GM23248 (cell line): ENCODE results near the gene STPG1. TPM values are rescaled to one million over a fixed set of nuclear protein-coding genes. Genes with fewer than 3 reads are reported as not detected.
A peak's percentile ranks its signal among the peaks of the same experiment; 100 is the strongest.

ENCODE experiments used
- DNase-seq: peaks from one replicate; pipeline ENCODE4 v3.0.0-alpha.2; 2015
- H2AFZ ChIP-seq: fragments of 200-600 bp; sonication (generic); 2 replicates; pipeline ENCODE4 v1.6.1; 2016; ENCODE audit warnings: antibody characterized with exemption
- H3F3A ChIP-seq: fragments of 200-600 bp; sonication (generic); 2 replicates; pipeline ENCODE4 v1.6.1; 2016; ENCODE audit warnings: mild to moderate bottlenecking, antibody characterized with exemption, mixed run types; ENCODE audit not compliant: insufficient read depth
- H3K27ac ChIP-seq: fragments of 200-600 bp; sonication (generic); 2 replicates; pipeline ENCODE4 v1.5.1; 2016; ENCODE audit warnings: mild to moderate bottlenecking
- H3K27me3 ChIP-seq: fragments of 200-600 bp; sonication (generic); replicated peaks from 2 replicates; pipeline ENCODE4 v1.6.1; 2016; ENCODE audit warnings: mild to moderate bottlenecking; ENCODE audit not compliant: insufficient read depth
- H3K36me3 ChIP-seq: fragments of 200-600 bp; sonication (generic); 2 replicates; pipeline ENCODE4 v1.6.1; 2016; ENCODE audit warnings: low read depth, mild to moderate bottlenecking
- H3K4me1 ChIP-seq: fragments of 200-600 bp; sonication (generic); 2 replicates; pipeline ENCODE4 v1.6.1; 2016; ENCODE audit warnings: mild to moderate bottlenecking; ENCODE audit not compliant: insufficient read depth
- H3K4me2 ChIP-seq: fragments of 200-600 bp; sonication (generic); one replicate; pipeline ENCODE4 v1.6.1; 2016; ENCODE audit warnings: mild to moderate bottlenecking; ENCODE audit not compliant: unreplicated experiment
- H3K4me3 ChIP-seq: fragments of 200-600 bp; sonication (generic); 2 replicates; pipeline ENCODE4 v1.5.1; 2016; ENCODE audit warnings: mild to moderate bottlenecking
- H3K79me2 ChIP-seq: fragments of 200-600 bp; sonication (generic); 2 replicates; pipeline ENCODE4 v1.6.1; 2016; ENCODE audit warnings: mild to moderate bottlenecking; ENCODE audit not compliant: insufficient read depth
- H3K9ac ChIP-seq: fragments of 200-600 bp; sonication (generic); 2 replicates; pipeline ENCODE4 v1.6.1; 2016; ENCODE audit warnings: mild to moderate bottlenecking
- H3K9me2 ChIP-seq: fragments of 200-600 bp; sonication (generic); 2 replicates; pipeline ENCODE4 v1.6.1; 2016; ENCODE audit warnings: mixed run types, mild to moderate bottlenecking, moderate library complexity; ENCODE audit not compliant: insufficient read depth
- H3K9me3 ChIP-seq: fragments of 200-600 bp; sonication (generic); one replicate; pipeline ENCODE4 v1.6.1; 2017; ENCODE audit warnings: low read depth
- H4K20me1 ChIP-seq: fragments of 200-600 bp; sonication (generic); 2 replicates; pipeline ENCODE4 v1.6.0; 2016; ENCODE audit not compliant: insufficient read depth
- EZH2 ChIP-seq: fragments of 200-600 bp; sonication (generic); IDR thresholded peaks from 2 replicates; pipeline ENCODE4 v1.6.1; 2018; ENCODE audit warnings: antibody characterized with exemption, mild to moderate bottlenecking; ENCODE audit not compliant: insufficient read depth, poor library complexity, severe bottlenecking
- EZH2phosphoT487 ChIP-seq: fragments of 200-600 bp; sonication (generic); IDR thresholded peaks from 2 replicates; pipeline ENCODE4 v1.6.1; 2018; ENCODE audit warnings: antibody characterized with exemption, moderate library complexity, mild to moderate bottlenecking, low read depth; ENCODE audit not compliant: insufficient read depth
- WGBS, 2 experiments: methylation state at CpG; one replicate each; pipeline ENCODE4 v1.1.6; 2015 to 2017; ENCODE audit warnings: low lambda C conversion rate in 2 of 2, low coverage in 1 of 2; ENCODE audit errors: missing lambda C conversion rate in 2 of 2; 5-methylcytosine and 5-hydroxymethylcytosine counted together
- in situ Hi-C: fragments of 300-500 bp; cut with MboI; formaldehyde crosslinking; loops from 2 replicates; pipeline ENCODE4 v1.15.0; 2020
- polyA plus RNA-seq: library from polyadenylated mRNA; unstranded; fragments of >200 nt; fragmentation: Nextera tagmentation; extraction: Ambion mirVana; gene quantifications from 2 replicates; pipeline ENCODE4 v1.2.1, GENCODE V29; 2016
- total RNA-seq: library from RNA; depleted of rRNA; stranded (reverse); fragments of >200 nt; shearing (Covaris generic); gene quantifications from 2 replicates; pipeline ENCODE4 v1.2.3, GENCODE V29; 2014

The STPG1 gene
- total and polyA plus RNA-seq, 2 experiments from 2014 or later: 7.9 to 9.2 TPM

DNA sequence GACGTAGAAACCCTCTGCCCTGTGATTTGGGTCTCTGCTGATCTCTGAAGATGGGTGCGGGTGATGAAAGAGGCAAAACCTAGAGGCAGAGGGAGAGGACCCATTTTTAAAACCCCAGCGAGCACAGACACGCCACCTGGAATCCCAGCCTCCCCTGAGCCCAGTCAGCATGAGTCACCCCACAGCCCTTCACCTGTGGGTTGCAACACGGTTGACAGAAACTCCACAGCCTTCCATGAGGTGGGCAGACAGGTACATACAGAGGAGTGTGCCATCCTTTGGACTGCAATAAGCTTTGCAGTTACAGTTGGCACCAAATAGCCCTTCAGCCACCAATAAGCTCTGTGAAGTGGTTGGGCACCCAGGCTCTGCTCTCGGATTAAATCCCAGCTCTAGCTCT, 96.5 kb downstream of the STPG1 start:
- WGBS, 2 experiments: 88 to 89% methylated on average over 6 of the region's 6 CpGs
- Histone ChIP-seq H3K9ac (no peak overlapping the region), H3K27ac (no peak overlapping the region), H3K79me2 (no peaks in the 10 kb centered on the region), H3F3A (peaks cover 4% of the 10 kb centered on the region; the same call in 1 of the 2 replicates), H3K4me3 (no peak overlapping the region), H3K4me2 (no peak overlapping the region), H3K27me3 (peaks cover 26% of the 10 kb centered on the region), H2AFZ (no peak overlapping the region), H3K9me2 (no peaks in the 10 kb centered on the region), H3K4me1 (peaks cover 9% of the 10 kb centered on the region; the same call in 1 of the 2 replicates), H3K36me3 (no peaks in the 10 kb centered on the region), H3K9me3 (no peaks in the 10 kb centered on the region), H4K20me1 (no peaks in the 10 kb centered on the region)
- TF ChIP-seq EZH2: no peak
- TF ChIP-seq EZH2phosphoT487: no peak
- in situ Hi-C loops: no loop called here
- no peak for DNase-seq

DNA sequence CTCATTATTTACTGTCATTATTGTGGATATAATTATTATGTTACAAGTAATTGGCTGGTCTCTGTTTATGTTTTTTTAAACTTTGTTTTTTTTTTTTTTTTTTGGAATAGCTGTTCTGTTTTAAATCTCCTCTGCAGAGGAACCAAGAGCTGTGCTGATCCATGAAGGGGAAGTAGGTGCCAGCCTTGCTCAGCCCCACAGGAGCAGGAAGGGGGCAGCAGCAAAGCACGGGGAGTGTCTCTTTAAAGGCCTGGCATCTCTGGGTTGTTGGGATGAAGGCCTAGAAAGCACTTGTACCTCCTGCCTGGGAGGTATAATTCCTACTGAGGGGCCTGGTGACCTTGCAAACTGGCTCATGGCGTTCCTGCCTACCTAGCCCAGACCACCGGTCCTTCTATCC, 96.9 kb downstream of the STPG1 start:
- H3K27ac ChIP-seq: no peak overlapping the region
- no peaks in the 10 kb centered on the region for H4K20me1 ChIP-seq
- H3K4me3 ChIP-seq: no peak overlapping the region
- peaks cover 4% of the 10 kb centered on the region; the same call in 1 of the 2 replicates for H3F3A ChIP-seq
- in situ Hi-C loops: no loop called here
- no peak overlapping the region for H3K9ac ChIP-seq
- H2AFZ ChIP-seq: no peak overlapping the region
- H3K9me2 ChIP-seq: no peaks in the 10 kb centered on the region
- no peak for TF ChIP-seq EZH2phosphoT487
- no peak for TF ChIP-seq EZH2
- no peaks in the 10 kb centered on the region for H3K36me3 ChIP-seq
- no peaks in the 10 kb centered on the region for H3K9me3 ChIP-seq
- no peak overlapping the region for H3K4me2 ChIP-seq
- WGBS, 2 experiments: 58 to 69% methylated on average over 3 of the region's 3 CpGs
- H3K79me2 ChIP-seq: no peaks in the 10 kb centered on the region
- H3K27me3 ChIP-seq: peaks cover 26% of the 10 kb centered on the region
- peaks cover 9% of the 10 kb centered on the region; the same call in 1 of the 2 replicates for H3K4me1 ChIP-seq
- DNase-seq: no peak

- peak; percentile 33 for DNase-seq
- Histone ChIP-seq H4K20me1 (no peaks in the 10 kb centered on the region), H3F3A (no peaks in the 10 kb centered on the region), H2AFZ (no peak overlapping the region), H3K27ac (no peak overlapping the region), H3K9me2 (no peaks in the 10 kb centered on the region), H3K4me1 (peaks cover 9% of the 10 kb centered on the region; the same call in 1 of the 2 replicates), H3K4me2 (no peak overlapping the region), H3K27me3 (peaks cover 14% of the 10 kb centered on the region), H3K4me3 (no peak overlapping the region), H3K36me3 (no peaks in the 10 kb centered on the region), H3K79me2 (no peaks in the 10 kb centered on the region), H3K9me3 (no peaks in the 10 kb centered on the region), H3K9ac (no peak overlapping the region)
- in situ Hi-C loops: no loop called here
- no peak for TF ChIP-seq EZH2phosphoT487
- no peak for TF ChIP-seq EZH2
- WGBS, 2 experiments: 54 to 58% methylated on average over 6 of the region's 6 CpGs
Observed at GRCh38 chr1:24315391-24315790, 98.2 kb downstream of the STPG1 start.

DNA sequence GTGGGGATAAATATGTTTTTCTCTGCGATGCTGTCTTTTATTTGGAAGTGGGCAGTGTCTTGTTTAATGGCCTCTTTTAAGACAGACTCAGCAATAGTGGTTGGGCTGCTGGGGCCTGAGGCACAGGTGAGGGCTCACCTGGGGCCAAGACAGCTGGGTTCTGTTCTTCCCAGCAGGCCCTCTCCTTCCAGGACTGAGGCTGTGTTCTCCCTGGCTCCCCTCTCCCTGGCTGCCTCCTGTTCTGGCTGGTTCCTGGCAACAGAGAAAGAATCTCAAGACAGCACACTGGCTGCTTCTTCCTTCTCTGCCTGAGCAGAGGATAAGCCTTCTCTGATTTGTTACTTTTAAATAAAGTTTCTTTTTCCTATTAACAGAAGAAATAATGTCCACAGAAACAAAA, 101.8 kb downstream of the STPG1 start:
- no peak overlapping the region for H3K4me3 ChIP-seq
- in situ Hi-C loops: no loop called here

DNA sequence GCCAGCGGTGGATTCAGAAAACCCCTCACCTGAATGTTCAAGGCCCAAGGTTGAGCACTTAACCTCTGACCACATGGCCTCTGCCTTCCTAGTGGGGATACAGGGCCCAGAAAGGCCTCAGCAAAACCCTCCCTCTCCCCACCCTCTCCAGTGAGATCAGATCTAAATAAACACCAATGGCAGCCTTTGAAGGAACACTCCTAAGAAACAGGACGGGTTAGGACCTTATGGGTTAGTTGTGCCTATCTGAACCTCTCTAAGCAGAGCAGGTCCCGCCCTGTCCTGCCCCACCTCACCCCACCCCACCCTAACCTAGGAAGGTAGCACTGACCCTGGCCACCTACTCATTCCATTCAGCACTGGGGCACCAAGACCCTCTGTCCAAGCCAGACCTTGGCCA, 102.3 kb downstream of the STPG1 start:
- Histone ChIP-seq H3K9ac (no peak overlapping the region), H3F3A (no peaks in the 10 kb centered on the region), H3K36me3 (no peaks in the 10 kb centered on the region), H4K20me1 (no peaks in the 10 kb centered on the region), H3K9me2 (no peaks in the 10 kb centered on the region), H3K27ac (no peak overlapping the region), H2AFZ (no peak overlapping the region), H3K79me2 (no peaks in the 10 kb centered on the region), H3K4me2 (no peak overlapping the region), H3K9me3 (no peaks in the 10 kb centered on the region), H3K4me3 (no peak overlapping the region), H3K4me1 (no peaks in the 10 kb centered on the region), H3K27me3 (no peaks in the 10 kb centered on the region; the same call in 1 of the 2 replicates)
- WGBS, 2 experiments: 84 to 87% methylated on average over 3 of the region's 3 CpGs
- no peak for DNase-seq
- in situ Hi-C loops: no loop called here
- TF ChIP-seq EZH2phosphoT487: no peak
- no peak for TF ChIP-seq EZH2

More for the DNA sequence above, 101.8 kb downstream of the STPG1 start:
- Histone ChIP-seq H3F3A (no peaks in the 10 kb centered on the region), H3K9ac (no peak overlapping the region), H3K36me3 (no peaks in the 10 kb centered on the region), H2AFZ (no peak overlapping the region), H3K9me2 (no peaks in the 10 kb centered on the region), H3K27me3 (no peaks in the 10 kb centered on the region; the same call in 1 of the 2 replicates), H3K27ac (no peak overlapping the region), H4K20me1 (no peaks in the 10 kb centered on the region), H3K4me2 (no peak overlapping the region), H3K9me3 (no peaks in the 10 kb centered on the region), H3K79me2 (no peaks in the 10 kb centered on the region), H3K4me1 (no peaks in the 10 kb centered on the region)
- TF ChIP-seq EZH2: no peak
- no peak for TF ChIP-seq EZH2phosphoT487
- DNase-seq: no peak
- WGBS, 2 experiments: 91 to 100% methylated on average over 1 of the region's 1 CpG
